HG03432 (cell line): ENCODE results near the gene CTDP1.
"Not testable (repeated sequence)": the region's sequence is repeated elsewhere in the genome, so short reads cannot be mapped to it uniquely, and the experiment has no call there.

Experiments
- ATAC-seq: cut with Tn5 transposase; IDR thresholded peaks from one replicate; pipeline ENCODE4 v1.9.1; 2021; ENCODE audit warnings: mild to moderate bottlenecking, moderate library complexity; ENCODE audit not compliant: unreplicated experiment

The CTDP1 gene

DNA sequence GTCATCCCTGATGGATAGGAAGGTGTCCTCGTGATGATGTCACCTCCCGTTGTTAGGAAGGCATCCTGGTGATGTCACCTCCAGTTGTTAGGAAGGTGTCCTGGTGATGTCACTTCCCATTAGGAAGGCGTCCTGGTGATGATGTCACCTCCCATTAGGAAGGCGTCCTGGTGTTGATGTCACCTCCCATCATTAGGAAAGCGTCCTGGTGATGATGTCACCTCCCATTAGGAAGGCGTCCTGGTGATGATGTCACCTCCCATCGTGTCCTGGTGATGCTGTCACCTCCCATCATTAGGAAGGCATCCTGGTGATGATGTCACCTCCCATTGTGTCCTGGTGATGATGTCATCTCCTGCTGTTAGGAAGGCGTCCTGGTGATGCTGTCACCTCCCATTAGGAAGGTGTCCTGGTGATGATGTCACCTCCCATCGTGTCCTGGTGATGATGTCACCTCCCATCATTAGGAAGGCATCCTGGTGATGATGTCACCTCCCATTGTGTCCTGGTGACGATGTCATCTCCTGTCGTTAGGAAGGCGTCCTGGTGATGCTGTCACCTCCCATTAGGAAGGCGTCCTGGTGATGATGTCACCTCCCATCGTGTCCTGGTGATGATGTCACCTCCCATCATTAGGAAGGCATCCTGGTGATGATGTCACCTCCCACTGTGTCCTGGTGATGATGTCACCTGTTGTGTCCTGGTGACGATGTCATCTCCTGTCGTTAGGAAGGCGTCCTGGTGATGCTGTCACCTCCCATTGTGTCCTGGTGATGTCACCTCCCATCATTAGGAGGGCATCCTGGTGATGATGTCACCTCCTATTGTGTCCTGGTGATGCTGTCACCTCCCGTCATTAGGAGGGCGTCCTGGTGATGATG, 40.1 kb downstream of the CTDP1 start:
- not testable (repeated sequence) for ATAC-seq

DNA sequence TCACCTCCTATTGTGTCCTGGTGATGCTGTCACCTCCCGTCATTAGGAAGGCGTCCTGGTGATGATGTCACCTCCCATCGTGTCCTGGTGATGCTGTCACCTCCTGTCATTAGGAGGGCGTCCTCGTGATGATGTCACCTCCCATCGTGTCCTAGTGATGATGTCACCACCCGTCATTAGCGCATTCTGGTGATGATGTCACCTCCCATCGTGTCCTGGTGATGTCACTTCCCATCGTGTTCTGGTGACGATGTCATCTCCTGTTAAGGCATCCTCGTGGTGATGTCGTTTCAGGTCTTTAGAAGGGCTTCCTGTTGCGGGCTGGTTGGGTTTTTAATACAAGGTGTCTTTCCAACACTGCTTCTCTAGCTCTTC, 40.7 kb downstream of the CTDP1 start:
- ATAC-seq, result no peak

DNA sequence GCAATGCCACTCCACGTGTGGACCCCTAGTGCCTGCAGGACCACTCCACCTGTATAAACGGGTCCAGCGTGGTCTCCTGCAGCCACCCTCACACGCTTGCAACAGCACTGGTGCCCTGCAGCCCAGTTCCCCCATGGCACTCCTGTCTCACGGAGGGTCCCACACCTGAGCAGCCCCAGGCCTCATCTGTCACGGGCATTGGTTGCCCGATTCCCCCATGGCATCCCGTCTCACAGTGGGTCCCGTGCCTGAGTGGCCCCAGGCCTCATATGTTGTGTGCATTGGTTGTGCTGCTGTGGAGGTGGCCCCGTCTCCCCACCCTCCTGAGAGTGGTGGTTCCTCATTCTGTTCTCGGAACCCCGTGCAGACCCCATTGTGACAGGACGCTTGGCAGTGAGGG, 43.4 kb downstream of the CTDP1 start:
- ATAC-seq, result no peak

DNA sequence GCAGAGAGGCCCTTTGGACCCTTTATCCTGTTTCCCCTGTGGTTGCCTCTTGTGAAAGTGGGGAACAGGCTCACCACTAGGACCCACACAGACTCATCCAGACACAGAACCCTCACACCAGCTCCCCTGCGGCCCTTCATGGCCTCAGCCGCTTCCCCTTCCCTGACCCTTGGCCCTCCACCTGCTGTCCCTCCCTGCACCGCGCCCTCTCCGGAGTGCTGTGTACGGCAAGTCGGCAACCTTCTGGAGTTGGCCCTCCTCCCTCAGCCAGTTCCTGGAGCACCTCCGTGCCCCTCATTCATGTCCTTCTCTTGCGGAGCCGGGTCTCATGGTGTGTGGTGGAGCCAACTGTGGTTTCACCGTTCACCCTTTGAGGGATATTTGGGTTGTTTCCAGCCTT, 44.0 kb downstream of the CTDP1 start:
- no peak for ATAC-seq

DNA sequence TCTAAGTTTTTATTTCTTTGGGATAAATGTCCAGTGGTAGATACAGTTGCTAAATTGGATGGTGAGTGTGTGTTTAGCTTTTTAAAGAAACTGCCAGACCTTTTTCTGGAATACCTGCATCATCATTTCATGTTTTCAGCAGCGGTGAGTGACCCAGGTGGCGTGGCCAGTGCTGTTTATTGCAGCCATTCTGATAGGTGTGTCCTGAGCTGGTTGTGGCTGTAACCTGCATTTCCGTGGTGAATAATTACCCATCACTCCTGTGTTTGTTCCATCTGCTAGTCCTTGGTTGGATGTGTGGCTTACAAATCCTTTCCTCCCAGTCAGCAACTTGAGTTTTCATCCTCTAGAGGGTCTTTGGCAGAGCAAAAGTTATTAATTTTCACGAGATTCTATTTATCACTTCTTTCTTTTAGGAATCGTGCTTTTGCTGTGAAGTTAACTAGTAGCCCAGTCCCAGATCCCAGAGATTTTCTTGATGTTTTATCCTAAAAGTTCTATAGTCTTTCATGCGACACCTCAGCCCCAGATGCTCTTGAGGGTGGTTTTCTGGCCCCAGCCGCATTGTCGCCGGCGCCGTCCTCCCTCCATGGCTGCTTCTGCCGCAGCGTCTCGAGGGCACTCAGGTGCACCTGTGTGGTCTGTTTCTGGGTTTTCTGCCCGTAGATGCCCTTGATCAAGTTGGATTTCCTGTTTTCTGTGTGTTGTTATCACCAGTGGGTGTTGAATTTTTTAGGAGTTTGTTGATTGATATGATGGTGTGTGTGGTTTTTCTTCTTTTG, 44.9 kb downstream of the CTDP1 start:
- ATAC-seq, result no peak

DNA sequence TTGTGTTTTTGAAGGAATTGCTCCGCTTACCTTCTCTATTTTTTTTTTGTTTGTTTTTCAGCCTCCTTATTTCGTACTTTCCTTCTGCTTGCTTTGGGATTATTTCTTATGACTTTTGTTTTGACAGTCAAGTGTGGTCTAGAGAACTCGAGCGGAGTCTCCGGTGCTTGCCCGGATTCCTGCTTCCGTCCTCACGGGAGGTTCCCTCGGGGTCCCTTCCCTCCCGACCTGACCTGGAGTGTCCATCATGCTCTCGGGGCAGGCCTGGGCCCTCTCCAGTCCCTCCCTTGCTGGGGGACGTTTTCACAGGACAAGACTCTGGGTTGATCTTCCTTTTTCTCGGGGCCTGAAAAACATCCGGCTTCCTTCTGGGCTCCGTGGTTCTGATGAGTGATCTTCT, 45.9 kb downstream of the CTDP1 start:
- no peak for ATAC-seq

DNA sequence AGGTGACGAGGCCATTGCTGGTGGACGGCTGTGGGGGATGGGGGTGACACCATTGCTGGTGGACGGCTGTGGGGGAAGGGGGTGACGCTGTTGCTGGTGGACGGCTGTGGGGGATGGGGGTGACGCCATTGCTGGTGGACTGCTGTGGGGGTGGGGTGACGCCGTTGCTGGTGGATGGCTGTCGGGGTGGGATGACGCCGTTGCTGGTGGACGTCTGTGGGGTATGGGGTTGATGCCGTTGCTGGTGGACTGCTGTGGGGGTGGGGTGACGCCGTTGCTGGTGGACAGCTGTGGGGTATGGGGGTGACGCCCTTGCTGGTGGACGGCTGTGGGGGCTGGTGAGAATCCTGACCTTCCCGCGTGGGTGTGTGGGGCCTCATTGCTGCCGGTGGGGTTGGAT, 47.1 kb downstream of the CTDP1 start:
- no peak for ATAC-seq

DNA sequence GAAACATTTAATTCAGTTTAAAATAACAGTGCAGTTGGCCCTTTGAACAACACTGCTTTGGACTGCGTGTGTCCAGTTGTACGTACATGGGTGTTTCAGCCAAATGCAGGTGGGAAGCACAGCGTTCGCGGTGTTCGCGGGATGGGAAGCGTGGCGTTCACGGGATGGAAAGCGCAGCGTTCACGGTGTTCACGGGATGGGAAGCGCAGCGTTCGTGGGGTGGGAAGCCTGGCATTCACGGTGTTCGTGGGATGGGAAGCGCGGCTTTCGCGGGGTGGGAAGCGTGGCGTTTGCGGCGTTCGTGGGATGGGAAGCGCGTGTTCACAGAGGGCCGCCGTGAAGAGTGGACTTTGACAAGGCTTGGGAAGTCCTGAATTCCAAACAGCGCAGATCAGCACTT, 47.6 kb downstream of the CTDP1 start:
- ATAC-seq, result no peak

DNA sequence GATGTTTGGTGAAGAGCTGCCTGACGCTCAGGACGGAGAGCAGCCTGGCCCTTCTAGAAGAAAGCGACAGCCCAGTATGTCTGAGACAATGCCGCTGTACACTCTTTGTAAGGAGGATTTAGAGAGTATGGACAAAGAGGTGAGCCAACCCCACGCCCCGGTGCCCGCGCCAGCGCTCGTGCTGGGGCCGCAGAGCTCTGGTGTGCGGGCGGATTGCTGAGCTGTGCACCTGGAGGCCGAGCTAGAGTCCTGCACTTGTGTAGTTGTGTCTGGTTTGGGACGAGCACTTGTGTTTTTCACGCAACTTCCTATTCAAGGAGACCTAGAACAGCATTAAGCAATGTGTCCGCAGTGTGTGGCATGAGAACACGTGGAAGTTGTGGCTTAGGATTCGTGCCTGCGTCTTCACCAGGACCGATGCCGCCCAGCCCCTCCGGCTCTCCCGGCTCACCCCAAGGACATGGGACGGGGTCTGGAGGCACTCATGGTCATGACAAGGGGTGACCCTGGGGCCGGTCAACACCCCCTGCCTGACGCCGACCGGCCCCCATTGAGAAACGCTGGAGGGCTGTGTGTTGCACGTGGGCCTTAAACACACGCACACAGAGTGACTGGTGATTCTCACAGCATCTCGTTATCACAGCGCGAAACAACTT, 49.5 kb downstream of the CTDP1 start:
- no peak for ATAC-seq

DNA sequence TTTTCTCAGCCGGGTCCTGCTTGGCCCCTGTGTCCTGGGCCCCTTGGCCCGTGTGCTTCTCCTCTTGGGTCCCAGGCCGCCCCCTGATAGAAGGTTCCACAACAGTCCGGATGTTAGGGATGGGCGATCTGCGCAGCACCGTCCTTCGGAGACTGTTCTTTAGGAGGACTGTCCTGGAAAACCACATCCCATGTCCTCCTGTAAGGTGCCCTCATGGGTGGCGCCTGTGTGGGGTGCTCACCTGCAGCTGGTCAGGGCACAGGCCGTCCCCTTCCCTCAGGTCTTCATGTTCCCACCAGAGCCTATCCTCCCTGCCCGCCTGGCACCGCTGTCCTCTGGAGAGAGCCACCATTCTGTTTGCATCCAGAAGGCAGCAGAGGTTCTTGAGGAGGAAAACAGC, 50.0 kb downstream of the CTDP1 start:
- ATAC-seq, result no peak

DNA sequence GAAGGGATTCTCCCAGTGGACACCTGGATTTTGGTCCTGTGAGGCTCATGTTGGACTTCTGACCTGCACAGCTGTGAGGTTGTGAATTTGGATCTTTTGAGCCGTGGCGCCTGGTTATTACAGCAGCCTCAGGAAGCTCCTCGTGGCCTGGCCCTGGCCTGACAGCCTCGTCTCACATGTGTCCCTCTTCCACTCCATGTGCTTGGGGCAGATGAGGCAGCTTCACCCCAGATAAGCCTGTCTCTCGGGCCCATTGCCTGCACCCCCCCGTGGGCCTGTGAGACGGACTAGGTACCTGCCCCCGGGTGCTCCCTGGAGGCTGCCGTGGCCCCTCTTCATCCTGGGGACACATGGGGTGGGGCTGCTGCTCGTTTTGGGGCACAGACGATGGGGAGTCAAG, 51.2 kb downstream of the CTDP1 start:
- no peak for ATAC-seq

DNA sequence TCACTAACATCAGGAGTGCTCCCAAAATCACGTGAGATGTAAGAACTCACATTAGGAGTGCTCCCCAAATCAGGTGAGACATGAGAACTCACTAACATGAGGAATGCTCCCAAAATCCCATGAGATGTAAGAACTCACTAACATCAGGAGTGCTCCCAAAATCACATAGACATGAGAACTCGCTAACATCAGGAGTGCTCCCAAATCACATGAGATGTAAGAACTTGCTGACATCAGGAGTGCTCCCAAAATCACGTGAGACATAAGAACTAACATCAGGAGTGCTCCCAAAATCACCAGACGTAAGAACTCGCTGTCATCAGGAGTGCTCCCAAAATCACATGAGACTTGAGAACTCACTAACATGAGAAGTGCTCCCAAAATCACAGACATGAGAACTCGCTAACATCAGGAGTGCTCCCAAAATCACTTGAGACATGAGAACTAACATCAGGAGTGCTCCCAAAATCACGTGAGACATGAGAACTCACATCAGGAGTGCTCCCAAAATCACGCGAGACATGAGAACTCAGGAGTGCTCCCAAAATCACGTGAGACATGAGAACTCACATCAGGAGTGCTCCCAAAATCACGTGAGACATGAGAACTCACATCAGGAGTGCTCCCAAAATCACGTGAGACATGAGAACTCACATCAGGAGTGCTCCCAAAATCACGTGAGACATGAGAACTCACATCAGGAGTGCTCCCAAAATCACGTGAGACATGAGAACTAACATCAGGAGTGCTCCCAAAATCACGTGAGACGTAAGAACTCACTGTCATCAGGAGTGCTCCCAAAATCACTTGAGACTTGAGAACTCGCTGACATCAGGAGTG, 52.5 kb downstream of the CTDP1 start:
- not testable (repeated sequence) for ATAC-seq

DNA sequence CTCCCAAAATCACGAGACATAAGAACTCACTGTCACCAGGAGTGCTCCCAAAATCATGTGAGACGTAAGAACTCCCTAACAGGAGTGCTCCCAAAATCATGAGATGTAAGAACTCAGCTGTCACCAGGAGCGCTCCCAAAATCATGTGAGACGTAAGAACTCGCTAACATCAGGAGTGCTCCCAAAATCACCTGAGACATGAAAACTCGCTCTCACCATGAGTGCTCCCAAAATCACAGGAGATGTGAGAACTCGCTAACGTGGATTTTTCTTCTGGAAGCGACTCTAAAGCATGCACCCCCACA, 53.1 kb downstream of the CTDP1 start:
- no peak for ATAC-seq

DNA sequence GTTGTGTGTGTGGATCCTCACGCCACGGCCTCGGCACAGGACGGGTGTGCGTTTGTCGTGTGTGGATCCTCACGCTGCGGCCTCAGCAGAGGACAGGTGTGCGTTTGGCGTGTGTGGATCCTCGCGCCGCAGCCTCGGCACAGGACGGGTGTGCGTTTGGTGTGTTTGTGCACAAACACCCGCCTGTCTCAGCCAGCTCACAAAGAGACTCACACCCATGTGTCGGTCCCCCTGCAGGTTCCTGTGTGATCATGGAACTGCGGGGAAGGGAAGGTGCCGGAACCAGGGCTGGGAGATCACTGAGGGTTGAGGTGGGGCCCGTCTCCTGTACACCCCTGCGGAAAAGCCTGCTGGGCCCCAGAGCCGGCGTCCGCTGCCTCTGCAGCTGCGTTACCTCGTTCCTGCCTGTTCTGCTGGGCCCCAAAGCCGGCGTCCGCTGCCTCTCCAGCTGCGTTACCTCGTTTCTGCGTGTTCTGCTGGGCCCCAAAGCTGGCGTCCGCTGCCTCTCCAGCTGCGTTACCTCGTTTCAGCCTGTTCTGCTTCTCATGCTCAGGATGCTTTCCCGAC, 53.6 kb downstream of the CTDP1 start:
- no peak for ATAC-seq

DNA sequence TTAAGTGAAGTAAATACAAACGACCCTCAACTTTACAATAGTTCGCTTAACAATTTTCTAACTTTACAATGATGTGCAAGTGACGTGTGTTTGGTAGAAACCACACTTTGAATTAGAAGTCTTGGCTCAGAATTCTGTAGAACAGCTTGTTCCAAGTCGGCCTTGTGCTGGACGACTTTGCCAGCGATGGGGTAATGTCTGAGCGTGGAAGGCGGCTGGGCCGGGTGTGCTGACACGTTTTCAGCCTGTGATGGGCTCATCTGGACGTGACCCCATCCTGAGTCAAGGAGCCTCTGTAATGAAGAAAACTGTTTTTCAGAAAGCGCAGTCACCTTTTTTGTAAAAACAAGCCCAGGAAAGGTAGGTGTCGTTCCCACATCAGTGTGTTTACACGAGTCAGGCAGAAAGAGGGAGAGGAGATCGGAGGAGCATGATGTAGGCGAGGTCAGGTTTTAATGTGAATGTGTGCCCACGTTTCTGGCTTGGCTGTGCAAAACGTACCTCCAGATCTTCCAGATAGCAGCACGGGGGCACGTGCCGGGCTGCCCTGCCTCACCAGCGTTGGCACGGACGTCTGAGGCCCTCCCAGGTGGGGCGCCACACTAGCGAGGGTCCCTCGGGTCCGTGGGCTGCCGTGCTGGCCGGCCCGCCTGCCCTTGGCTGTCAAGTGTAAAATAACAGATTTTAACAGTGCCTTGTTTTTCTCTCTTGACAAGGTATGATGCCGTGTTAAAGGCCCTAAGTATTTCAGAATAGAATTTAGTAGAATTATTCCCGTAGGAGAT, 54.6 kb downstream of the CTDP1 start:
- no peak for ATAC-seq

DNA sequence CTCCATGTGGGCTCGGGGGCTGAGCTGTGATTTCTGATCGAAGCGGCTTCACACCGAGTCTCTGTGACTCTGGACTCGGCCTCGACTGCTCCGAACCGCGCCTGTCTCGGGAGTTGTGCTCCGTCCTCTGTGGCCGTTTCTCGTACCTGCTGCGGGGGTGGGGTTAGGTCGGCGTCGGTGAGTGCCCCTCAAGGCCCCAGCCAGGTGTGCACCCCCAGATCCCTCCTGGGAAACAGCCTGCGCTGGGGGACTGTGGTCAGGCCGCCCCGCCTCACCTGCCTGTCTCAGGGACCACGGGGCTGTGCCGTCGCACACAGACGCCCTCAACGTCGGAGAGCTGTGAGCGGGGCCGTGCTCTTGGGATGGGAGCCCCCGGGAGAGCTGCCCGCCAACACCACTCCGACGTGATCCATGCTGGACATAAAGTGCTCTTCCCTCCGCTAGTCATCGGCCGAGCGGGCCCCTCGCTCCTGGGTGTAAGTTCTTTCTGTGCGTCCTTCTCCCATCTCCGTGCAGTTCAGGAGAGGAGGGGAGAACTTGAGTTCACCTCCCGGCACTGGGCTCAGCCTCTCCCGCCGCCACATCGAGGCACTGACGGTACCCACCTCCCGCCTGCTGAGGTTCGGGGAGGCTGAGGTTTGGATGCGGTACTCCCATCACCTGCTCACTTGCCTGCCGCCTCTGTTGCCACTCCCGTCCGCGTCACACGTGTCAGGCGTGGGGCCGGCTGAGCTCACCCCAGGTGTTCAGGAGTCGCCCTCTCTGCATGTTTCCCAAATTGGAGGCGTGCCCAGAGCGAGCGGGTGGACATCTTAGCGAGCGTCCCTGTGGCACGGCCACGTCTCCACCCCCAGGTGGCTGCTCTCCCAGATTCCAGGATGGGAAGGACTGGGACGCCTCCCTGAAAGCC, 55.7 kb downstream of the CTDP1 start:
- ATAC-seq, result no peak

DNA sequence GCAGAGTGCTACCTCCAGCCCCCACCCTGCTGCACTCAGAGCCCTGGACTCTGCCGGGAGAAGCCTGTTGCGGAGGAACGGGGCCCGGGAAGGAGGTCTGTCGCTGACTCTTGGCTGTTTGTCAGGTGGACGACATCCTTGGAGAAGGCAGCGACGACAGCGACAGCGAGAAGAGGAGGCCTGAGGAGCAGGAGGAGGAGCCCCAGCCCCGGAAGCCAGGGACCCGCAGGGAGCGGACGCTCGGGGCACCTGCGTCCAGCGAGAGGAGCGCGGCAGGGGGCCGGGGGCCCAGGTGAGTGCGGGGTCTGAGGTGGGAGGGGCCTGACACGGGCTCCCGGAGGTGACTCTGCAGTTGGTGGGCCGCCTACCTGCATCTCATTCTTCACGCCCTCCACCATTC, 56.6 kb downstream of the CTDP1 start:
- ATAC-seq, result no peak

DNA sequence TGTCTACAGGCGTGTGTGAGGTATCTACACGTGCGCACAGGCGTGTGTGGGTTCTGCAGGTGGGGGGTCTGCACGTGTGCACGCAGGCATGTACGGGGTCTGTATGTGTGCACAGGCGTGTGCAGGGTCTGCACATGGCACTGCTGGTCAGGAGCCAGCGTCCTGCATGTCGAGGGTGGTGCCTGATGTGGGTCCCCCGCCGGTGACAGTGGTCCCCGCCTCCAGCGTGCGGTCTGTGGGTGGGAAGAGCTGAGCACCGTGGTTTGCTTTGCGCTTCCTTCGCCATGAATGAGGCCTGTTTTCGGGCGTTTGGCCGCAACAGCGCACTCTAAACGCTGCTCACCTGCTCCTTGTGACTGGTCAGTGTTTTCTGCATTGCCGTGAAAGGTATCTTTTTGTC, 57.2 kb downstream of the CTDP1 start:
- ATAC-seq, result no peak

DNA sequence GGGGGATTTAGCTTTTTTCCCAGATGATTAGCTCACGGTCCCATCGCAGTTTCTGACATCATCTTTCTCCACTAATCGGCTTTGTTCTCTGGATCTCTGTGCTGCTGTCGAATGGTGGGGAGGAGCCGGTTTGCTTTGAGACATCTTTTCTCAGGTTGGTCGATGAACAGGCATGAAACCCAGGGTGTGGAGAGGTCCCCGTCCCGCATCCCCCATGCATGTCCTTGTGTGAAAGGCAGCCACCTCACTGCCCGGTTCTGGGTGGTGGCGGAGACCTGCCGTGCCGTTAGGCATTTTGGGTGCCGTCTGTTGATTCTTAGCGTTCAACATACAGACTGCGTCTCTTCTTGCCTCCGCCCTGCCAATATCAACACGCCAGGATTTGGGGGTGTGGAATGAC, 57.8 kb downstream of the CTDP1 start:
- no peak for ATAC-seq
